ENCODE measurements around the gene NRP2. TPM values are rescaled to one million over a fixed set of nuclear protein-coding genes. Genes with fewer than 3 reads are reported as not detected.

The NRP2 gene
- total and polyA plus RNA-seq, 2 of the 13 experiments (the other 11 are each of a cell fraction or from before 2014, with no cell fraction given), result 0.65 to 1.4 TPM

DNA sequence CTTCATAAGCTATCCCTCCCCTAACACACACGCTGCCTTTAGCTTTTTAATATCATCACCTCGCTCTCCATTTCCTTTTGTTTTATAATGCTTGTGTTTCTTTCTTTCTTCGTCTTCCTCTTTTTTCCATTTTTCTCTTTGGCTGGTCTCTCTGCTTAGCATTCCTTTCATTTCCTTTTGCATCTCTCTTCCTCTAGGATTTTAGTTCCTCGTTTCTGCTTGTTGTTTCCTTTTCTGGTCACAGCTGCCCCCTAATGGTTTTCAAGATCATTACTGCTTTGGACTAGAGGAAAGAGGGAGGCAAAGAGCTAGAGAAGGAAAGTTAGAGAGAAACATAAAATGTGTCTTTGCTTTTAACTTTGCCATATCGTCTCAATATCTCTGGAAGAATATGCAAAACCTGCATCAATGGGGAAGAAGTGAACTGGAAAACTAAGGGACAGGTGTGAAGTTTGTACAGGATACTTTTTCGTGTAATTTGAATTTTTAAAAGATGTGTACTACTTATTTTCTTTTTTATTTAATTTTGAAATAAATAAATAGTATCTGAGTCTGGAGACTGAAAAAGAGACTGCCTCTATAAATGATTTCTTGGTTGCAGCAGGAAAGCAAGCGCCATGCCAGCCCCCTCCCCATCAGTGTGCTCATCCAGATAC, 6.3 kb upstream of the NRP2 start (continued):
- TF ChIP-seq ZNF720 (CRISPR knock-in tag; IDR thresholded peaks at IDR 0.05) (no peak), ZNF777 (CRISPR knock-in tag; IDR thresholded peaks at IDR 0.05) (no peak), MXD4 (CRISPR knock-in tag; IDR thresholded peaks at IDR 0.05) (no peak), ZNF34 (CRISPR knock-in tag; IDR thresholded peaks at IDR 0.05; ENCODE audit: borderline replicate concordance) (no peak), CC2D1A (CRISPR knock-in tag; IDR thresholded peaks at IDR 0.05) (no peak), SP5 (CRISPR knock-in tag; IDR thresholded peaks at IDR 0.05; ENCODE audit: borderline replicate concordance, low read depth) (no peak), ZMYM3 (CRISPR knock-in tag; IDR thresholded peaks at IDR 0.05) (no peak), ZSCAN12 (CRISPR knock-in tag; IDR thresholded peaks at IDR 0.05) (no peak), ZNF615 (CRISPR knock-in tag; IDR thresholded peaks at IDR 0.05; ENCODE audit: borderline replicate concordance) (0 out of 2 replicates have a peak, but pooled peaks have one; percentile 11), NFKB2 (CRISPR knock-in tag; IDR thresholded peaks at IDR 0.05; ENCODE audit: borderline replicate concordance) (no peak), ZSCAN29 (CRISPR knock-in tag; conservative IDR thresholded peaks at IDR 0.05) (no peak), NFYC (CRISPR knock-in tag; IDR thresholded peaks at IDR 0.05) (no peak), STAG1 (CRISPR knock-in tag; IDR thresholded peaks at IDR 0.05) (peak; percentile 93), MIER2 (CRISPR knock-in tag; IDR thresholded peaks at IDR 0.05) (no peak), RELA (CRISPR knock-in tag; IDR thresholded peaks at IDR 0.05) (0 out of 2 replicates have a peak, but pooled peaks have one; percentile 33), U2AF1 (optimal IDR thresholded peaks at IDR 0.05; ENCODE audit: low read depth, low read length) (no peak), HOXA5 (CRISPR knock-in tag; IDR thresholded peaks at IDR 0.05) (no peak), NAIF1 (CRISPR knock-in tag; IDR thresholded peaks at IDR 0.05; ENCODE audit: borderline replicate concordance) (no peak)
- TF ChIP-seq, protein P1, sequence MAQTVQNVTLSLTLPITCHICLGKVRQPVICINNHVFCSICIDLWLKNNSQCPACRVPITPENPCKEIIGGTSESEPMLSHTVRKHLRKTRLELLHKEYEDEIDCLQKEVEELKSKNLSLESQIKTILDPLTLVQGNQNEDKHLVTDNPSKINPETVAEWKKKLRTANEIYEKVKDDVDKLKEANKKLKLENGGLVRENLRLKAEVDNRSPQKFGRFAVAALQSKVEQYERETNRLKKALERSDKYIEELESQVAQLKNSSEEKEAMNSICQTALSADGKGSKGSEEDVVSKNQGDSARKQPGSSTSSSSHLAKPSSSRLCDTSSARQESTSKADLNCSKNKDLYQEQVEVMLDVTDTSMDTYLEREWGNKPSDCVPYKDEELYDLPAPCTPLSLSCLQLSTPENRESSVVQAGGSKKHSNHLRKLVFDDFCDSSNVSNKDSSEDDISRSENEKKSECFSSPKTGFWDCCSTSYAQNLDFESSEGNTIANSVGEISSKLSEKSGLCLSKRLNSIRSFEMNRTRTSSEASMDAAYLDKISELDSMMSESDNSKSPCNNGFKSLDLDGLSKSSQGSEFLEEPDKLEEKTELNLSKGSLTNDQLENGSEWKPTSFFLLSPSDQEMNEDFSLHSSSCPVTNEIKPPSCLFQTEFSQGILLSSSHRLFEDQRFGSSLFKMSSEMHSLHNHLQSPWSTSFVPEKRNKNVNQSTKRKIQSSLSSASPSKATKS (CRISPR knock-in tag; IDR thresholded peaks at IDR 0.05), result no peak
- TF ChIP-seq, protein P2, sequence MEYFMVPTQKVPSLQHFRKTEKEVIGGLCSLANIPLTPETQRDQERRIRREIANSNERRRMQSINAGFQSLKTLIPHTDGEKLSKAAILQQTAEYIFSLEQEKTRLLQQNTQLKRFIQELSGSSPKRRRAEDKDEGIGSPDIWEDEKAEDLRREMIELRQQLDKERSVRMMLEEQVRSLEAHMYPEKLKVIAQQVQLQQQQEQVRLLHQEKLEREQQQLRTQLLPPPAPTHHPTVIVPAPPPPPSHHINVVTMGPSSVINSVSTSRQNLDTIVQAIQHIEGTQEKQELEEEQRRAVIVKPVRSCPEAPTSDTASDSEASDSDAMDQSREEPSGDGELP (IDR thresholded peaks at IDR 0.05; ENCODE audit: borderline replicate concordance, low read depth), result no peak
- TF ChIP-seq, protein P3, sequence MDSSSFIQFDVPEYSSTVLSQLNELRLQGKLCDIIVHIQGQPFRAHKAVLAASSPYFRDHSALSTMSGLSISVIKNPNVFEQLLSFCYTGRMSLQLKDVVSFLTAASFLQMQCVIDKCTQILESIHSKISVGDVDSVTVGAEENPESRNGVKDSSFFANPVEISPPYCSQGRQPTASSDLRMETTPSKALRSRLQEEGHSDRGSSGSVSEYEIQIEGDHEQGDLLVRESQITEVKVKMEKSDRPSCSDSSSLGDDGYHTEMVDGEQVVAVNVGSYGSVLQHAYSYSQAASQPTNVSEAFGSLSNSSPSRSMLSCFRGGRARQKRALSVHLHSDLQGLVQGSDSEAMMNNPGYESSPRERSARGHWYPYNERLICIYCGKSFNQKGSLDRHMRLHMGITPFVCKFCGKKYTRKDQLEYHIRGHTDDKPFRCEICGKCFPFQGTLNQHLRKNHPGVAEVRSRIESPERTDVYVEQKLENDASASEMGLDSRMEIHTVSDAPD (CRISPR knock-in tag; IDR thresholded peaks at IDR 0.05), result no peak
- TF ChIP-seq, protein P4, sequence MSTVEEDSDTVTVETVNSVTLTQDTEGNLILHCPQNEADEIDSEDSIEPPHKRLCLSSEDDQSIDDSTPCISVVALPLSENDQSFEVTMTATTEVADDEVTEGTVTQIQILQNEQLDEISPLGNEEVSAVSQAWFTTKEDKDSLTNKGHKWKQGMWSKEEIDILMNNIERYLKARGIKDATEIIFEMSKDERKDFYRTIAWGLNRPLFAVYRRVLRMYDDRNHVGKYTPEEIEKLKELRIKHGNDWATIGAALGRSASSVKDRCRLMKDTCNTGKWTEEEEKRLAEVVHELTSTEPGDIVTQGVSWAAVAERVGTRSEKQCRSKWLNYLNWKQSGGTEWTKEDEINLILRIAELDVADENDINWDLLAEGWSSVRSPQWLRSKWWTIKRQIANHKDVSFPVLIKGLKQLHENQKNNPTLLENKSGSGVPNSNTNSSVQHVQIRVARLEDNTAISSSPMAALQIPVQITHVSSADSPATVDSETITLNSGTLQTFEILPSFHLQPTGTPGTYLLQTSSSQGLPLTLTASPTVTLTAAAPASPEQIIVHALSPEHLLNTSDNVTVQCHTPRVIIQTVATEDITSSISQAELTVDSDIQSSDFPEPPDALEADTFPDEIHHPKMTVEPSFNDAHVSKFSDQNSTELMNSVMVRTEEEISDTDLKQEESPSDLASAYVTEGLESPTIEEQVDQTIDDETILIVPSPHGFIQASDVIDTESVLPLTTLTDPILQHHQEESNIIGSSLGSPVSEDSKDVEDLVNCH (CRISPR knock-in tag; IDR thresholded peaks at IDR 0.05), result no peak
- TF ChIP-seq, protein P5, sequence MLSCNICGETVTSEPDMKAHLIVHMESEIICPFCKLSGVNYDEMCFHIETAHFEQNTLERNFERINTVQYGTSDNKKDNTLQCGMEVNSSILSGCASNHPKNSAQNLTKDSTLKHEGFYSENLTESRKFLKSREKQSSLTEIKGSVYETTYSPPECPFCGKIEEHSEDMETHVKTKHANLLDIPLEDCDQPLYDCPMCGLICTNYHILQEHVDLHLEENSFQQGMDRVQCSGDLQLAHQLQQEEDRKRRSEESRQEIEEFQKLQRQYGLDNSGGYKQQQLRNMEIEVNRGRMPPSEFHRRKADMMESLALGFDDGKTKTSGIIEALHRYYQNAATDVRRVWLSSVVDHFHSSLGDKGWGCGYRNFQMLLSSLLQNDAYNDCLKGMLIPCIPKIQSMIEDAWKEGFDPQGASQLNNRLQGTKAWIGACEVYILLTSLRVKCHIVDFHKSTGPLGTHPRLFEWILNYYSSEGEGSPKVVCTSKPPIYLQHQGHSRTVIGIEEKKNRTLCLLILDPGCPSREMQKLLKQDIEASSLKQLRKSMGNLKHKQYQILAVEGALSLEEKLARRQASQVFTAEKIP (CRISPR knock-in tag; IDR thresholded peaks at IDR 0.05; ENCODE audit: borderline replicate concordance), result no peak
